UCSD-AML1 (cell line): ENCODE data around the gene ATG9B.
"Not testable (repeated sequence)": the region's sequence is repeated elsewhere in the genome, so short reads cannot be mapped to it uniquely, and the experiment has no call there.

Experiments used
- DNase-seq: peaks from one replicate; lab custom pipeline; 2025; ENCODE audit not compliant: unreplicated experiment; lab: John Stamatoyannopoulos, UW

The ATG9B gene

DNA sequence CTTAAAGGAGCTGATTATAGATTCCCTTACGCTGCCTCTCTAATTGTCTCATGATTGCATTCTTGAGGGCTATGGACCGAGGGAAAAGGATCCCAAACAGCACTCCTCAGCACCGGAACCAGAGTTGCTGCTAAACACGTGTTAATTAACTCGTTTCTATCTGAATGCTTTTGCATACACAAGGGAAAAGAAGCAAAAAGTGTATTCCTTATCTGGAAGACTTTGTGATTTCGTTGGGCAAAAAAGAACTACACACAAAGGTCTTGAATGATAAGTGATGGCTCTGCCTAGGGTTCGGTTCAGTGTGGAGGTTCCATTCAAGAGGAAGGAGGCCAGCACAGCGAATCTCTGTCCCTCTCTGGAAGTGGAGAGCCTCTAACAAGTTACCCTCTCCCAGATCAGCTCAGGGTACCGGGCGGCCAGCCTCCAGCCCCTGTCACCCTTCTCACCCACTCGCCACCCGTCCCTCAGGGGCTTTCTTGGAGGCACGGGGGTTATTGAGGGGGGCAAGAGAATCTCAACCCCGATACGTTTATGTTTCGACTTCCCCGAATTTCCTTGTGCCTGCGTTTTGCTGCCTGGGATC, 34.6 kb upstream of the ATG9B start:
- no peak for DNase-seq

DNA sequence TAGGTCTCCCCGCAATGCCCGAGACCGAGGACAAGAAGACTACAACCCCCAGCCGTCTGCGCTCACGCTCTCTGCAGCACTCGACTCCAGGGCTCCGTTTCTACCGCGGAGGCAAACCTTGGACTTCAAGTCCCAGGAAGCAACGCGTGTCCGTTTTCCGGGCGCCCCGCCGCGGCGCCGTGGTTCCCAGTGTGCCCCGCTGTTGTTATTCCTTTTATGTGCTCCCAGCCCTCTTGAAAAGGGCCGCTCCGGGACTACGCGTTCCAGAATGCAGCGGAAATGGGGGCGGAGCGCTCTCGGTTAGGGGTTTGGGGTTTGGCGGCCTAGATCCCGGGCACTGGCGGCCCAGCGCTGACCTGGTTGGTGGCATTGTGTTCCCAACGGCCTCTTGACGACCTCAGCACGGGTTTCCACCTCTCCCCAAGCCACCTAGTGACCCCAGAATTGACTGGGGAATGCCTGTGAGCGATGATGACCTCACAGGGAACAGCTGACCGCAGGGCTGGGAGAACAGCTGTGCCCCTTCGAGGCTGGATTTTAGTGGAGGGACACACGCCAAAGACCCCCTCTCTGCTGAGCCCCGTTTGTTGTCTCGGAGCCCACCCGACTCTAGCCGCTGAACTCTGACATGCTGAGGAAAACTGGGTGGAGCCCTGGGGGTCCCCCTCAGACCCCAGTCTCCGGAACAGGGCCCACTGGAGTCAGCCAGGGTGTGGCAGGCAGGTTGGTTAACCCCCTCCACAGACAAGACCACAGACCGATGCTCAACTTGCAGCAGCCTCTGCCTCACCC, 33.9 kb upstream of the ATG9B start:
- peak; percentile 93 for DNase-seq

DNA sequence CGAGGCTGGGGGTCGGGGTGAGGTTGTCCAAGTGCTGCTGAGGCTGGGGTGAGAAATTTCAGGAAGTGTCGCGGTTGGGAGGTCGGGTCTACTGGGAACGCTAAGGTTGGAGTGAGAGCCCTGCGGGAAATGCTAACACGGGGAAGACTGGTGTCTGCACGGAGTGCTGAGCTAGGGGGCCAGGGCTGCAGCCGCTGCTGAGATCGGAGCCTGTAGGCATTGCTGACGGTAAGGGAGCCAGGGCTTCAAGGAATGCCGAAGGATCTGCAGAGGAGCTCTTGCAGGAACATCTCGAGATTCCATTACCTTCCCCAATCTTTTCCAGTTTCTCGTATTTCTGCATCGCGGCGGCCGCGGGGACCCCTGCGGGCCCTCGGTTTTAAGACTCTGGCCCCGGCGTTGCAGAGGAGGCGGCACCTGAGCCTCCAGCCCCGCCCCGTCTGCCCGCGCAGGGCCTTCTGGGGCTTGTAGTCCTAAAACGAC, 33.3 kb upstream of the ATG9B start, which contains the start of gene CDK5:
Gene CDK5, minus strand, starts transcription at position 392 of the 483 bp plus-strand sequence. Its CDS starts 49 bp downstream, at position 343.
- no peak for DNase-seq

DNA sequence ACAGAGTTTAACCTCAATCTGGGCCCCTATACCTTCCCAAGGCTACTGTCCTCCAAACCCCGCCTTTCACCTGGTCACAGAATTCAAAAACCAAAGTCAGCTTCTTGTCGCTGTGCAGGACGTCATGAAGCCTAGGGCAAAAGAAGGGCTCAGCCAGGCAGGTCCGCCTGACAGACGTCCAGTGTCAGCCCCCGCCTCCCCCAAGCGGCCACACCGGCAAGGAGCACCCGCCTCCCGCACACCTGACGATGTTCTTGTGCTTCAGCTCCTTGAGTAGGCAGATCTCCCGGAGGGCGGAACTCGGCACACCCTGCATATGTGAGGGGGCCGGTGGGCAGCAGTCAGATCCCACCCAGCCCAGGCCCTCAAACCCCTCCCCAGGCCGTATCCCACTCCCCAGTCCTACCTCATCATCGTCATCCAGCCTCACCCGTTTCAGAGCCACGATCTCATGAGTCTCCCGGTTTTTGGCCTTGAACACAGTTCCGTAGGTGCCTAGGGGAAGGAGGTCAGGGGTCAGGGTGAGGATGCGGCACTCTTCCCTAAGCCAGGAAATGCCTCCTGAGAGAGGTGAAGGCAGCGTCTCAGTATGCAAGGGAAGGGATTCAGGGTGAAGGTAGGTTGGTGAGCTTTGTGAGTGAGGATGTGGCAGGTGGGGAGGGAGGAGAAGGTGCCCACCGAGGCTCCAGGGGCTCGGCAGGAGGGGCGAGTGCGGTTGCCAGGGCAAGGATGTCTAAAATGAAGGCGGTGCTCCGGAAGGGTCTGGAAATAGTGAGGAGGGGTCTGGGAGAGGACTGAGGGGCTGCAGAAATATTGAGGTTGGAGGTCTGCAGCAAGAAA, 32.6 kb upstream of the ATG9B start:
- DNase-seq = no peak

- no peak for DNase-seq
Measured at GRCh38 chr7:151056283-151056665, 32.0 kb upstream of the ATG9B start.

GRCh38 chr7:151053751-151054150, 29.5 kb upstream of the ATG9B start:
- DNase-seq = no peak

GRCh38 chr7:151053096-151053495, 28.8 kb upstream of the ATG9B start:
- DNase-seq = peak; percentile 55

DNA sequence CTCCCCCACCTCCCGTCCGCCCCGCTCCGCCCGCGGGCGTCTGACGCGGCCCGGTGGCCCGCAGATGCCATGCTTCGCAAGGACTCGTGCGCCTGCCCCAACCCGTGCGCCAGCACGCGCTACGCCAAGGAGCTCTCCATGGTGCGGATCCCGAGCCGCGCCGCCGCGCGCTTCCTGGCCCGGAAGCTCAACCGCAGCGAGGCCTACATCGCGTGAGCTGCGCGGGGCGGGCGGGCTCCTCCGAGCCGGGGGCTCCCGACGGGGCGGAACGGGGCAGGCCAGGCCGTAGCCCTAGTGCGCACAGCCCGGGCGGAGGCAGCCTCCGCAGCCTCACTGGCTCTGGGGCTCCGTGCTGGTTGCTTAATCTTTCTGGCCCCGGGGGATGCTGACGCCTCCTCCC, 26.8 kb upstream of the ATG9B start:
- DNase-seq = no peak

DNA sequence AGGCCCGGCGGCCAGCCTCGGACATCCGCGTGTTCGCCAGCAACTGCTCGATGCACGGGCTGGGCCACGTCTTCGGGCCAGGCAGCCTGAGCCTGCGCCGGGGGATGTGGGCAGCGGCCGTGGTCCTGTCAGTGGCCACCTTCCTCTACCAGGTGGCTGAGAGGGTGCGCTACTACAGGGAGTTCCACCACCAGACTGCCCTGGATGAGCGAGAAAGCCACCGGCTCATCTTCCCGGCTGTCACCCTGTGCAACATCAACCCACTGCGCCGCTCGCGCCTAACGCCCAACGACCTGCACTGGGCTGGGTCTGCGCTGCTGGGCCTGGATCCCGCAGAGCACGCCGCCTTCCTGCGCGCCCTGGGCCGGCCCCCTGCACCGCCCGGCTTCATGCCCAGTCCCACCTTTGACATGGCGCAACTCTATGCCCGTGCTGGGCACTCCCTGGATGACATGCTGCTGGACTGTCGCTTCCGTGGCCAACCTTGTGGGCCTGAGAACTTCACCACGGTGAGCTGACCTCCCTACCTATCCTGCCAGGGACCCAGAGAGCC, 24.7 kb upstream of the ATG9B start:
- no peak for DNase-seq

GRCh38 chr7:151047976-151048815, 23.9 kb upstream of the ATG9B start, which contains the start of gene ASIC3:
Gene ASIC3, plus strand, starts transcription at chr7:151048531. Its CDS starts 355 bp downstream, at chr7:151048886.
- no peak for DNase-seq

DNA sequence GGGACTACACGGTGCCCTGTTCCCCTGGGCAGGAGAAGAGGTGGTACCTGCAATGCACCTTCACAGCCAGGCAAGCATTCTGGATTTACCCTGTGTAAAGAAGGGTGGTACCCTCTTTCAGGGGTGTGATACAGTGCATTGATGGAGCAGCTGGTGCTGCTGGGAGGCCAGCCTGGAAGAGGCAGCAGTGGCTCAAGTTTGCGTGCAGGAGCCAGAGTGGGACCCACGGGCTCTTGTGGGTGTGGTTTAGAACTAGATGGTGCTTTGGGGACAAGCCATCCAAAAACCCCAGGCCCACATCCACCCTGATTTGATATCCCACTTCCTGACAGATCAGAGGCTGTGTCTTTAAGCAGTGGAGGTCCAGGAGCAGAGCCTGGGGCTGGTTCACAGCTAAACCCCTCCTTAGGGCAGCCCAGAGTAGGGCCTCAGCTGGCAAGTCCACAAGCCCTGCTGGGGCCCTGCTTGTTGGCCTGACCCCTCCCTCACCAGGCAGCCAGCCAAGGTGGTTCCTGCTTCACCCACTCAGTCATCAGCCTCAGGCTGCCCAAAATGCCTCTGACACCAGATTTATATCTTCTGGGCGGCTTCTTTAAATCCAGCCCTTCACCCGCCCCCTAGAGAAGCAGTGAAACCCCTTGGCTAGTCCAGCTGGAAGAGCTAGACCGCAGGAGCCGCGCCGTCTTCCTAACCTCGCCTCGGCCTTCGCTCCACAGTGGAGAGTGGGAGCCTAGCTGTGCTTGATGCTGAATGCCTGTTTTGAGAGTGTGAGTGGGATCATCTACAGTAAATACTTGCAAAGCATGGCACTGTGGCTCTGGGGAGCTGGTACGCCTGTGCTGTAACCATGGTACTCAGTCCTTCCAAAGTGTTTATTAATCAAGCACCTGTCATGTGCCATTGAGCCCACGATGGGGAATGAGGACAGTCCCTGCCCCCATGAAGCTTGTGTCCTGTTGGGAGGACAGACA, 22.6 kb upstream of the ATG9B start:
- no peak for DNase-seq

DNA sequence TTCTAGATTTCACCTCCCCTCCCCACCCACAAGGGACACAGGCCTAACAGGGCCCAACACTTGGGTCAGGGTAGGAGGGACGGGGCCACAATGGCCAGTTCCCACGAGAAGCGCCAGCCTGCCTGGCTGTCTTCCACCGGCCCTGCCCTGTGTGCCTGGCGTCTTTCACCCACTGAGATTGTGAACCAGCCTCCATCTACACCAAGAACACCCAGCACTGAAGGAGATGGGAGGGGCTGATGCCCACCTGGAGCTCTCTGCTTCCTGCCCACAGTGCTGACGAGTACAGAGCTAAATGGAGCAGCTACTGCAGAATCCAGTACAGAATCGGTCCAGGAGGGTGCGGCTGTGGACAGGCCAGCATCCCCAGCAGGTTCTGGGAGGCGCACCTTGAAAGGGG, 21.7 kb upstream of the ATG9B start:
- DNase-seq = no peak

DNA sequence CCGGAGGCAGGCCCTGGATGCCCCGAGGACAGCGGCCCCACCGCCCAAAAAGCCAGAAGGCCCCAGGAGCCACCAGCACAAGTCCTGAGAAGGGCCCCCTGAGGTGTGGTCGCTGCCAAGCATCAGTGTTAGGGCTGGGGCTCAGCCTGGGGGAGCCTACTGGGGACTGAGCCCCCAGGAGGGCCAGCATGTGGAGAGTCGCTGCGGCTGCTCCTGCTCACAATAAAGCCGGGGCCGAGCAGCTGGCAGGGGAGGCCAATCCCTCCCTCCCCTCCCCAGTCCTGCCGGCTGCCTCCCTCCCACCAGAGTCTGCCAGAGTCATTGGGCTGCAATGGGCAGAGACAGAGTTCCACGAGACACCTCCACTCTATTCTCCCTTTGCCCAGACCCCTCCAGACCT, 21.0 kb upstream of the ATG9B start:
- DNase-seq = no peak

DNA sequence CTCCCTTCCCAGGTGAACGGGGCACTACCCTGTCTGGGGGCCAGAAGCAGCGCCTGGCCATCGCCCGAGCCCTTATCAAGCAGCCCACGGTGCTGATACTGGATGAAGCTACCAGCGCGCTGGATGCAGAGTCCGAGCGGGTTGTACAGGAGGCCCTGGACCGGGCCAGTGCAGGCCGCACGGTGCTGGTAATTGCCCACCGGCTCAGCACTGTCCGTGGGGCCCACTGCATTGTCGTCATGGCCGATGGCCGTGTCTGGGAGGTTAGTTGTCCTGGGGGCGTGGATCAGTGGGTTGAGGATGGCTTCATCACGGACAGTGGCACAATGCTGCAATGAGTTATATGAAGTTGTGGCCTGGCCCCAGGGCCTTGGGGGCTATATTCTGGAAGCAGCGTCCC, 19.7 kb upstream of the ATG9B start:
- no peak for DNase-seq

- not testable (repeated sequence) for DNase-seq
Measured at GRCh38 chr7:151043449-151043848, 19.2 kb upstream of the ATG9B start.

GRCh38 chr7:151040616-151041375, 16.5 kb upstream of the ATG9B start:
- DNase-seq = no peak

DNA sequence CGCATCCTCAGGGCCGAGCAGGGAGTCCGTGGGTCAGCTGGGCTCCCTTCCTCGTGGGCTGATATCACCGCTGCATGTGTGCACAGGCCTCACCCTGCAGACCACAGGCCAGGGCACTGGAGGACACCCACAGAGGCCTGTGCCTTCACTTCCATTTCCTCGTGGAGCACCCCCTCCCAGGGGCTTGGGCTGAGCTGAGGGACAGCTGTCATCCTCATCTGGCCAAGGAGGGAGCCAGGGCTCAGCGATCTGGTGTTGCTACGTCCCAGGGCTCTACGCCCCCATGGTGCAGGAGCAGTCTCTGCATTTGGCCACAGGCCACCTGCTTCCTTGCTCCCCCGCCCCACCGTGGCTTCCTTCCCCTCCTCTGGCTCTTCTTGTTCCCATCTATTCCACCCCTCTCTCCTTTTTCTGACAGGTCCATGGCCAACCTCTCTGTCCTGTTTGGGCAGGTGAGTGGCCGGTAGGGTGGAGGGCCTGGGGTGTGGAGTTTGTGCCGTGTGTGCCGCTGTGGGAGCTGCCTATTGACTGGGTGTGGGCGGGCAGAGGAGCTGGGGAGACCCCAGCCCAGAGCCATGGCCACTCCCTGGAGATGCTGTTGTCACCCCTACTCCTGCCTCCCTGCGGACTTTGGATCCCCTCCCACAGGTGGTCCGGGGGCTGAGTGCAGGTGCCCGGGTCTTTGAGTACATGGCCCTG, 15.7 kb upstream of the ATG9B start:
- peak; percentile 21 for DNase-seq
